Liver (tissue), 9 donors: Measurements from ENCODE around the gene UBAP1L. TPM values are rescaled to one million over a fixed set of nuclear protein-coding genes. Genes with fewer than 3 reads are reported as not detected.

Source experiments
- DNase-seq: peaks from one replicate; pipeline ENCODE4 v3.0.0-alpha.2; 2017; ENCODE audit warnings: low spot score
- H3K27ac ChIP-seq, 2 donors: one replicate each; pipeline ENCODE4 v1.7.0; 2013; ENCODE audit warnings: inconsistent platforms in 2 of 2, low read length in 2 of 2, control low read depth in 1 of 2, low read depth in 1 of 2, mild to moderate bottlenecking in 1 of 2
- H3K27me3 ChIP-seq, 4 donors: one replicate each; pipeline versions ENCODE4 v1.6.1 to v1.7.0; 2013; ENCODE audit warnings: low read length in 3 of 4, inconsistent platforms in 1 of 4, mild to moderate bottlenecking in 1 of 4, moderate library complexity in 1 of 4; ENCODE audit not compliant: control insufficient read depth in 4 of 4, insufficient read depth in 4 of 4
- H3K36me3 ChIP-seq, 4 donors: one replicate each; pipeline versions ENCODE4 v1.6.1 to v1.7.0; 2013; ENCODE audit warnings: low read length in 3 of 4, mild to moderate bottlenecking in 3 of 4, low read depth in 1 of 4, moderate library complexity in 1 of 4; ENCODE audit not compliant: control insufficient read depth in 4 of 4, insufficient read depth in 3 of 4
- H3K4me1 ChIP-seq, 4 donors: one replicate each; pipeline versions ENCODE4 v1.6.1 to v1.7.0; 2013; ENCODE audit warnings: low read length in 3 of 4, mild to moderate bottlenecking in 3 of 4, moderate library complexity in 1 of 4; ENCODE audit not compliant: control insufficient read depth in 4 of 4, insufficient read depth in 4 of 4
- H3K4me3 ChIP-seq, 3 donors: one replicate each; pipeline versions ENCODE4 v1.6.1 to v1.7.0; 2013; ENCODE audit warnings: low read length in 3 of 3, control low read depth in 1 of 3, low read depth in 1 of 3, mild to moderate bottlenecking in 1 of 3
- H3K9ac ChIP-seq, 2 donors: one replicate each; pipeline ENCODE4 v1.7.0; 2013; ENCODE audit warnings: low read length in 2 of 2, mild to moderate bottlenecking in 2 of 2, moderate library complexity in 2 of 2, control low read depth in 1 of 2, low read depth in 1 of 2
- H3K9me3 ChIP-seq, 4 donors: one replicate each; pipeline versions ENCODE4 v1.6.1 to v1.7.0; 2013; ENCODE audit warnings: low read length in 3 of 4; ENCODE audit not compliant: control insufficient read depth in 4 of 4
- ATF3 ChIP-seq: IDR thresholded peaks from 2 replicates; pipeline ENCODE4 v1.6.1; 2016; ENCODE audit warnings: antibody characterized with exemption
- EGR1 ChIP-seq, 2 donors: IDR thresholded peaks; 2 replicates each; pipeline ENCODE4 v1.6.1; 2016 to 2018; ENCODE audit warnings: antibody characterized with exemption in 2 of 2, low read depth in 2 of 2
- FOXA1 ChIP-seq: IDR thresholded peaks from 2 replicates; pipeline ENCODE4 v1.6.1; 2016; ENCODE audit warnings: antibody characterized with exemption
- FOXA2 ChIP-seq: IDR thresholded peaks from 2 replicates; pipeline ENCODE4 v1.6.1; 2016; ENCODE audit warnings: antibody characterized with exemption
- GABPA ChIP-seq, 2 donors: IDR thresholded peaks in 1 of 2; conservative IDR thresholded peaks in 1 of 2; 2 replicates each; pipeline ENCODE4 v1.6.1; 2016; ENCODE audit warnings: antibody characterized with exemption in 2 of 2, mild to moderate bottlenecking in 1 of 2, moderate library complexity in 1 of 2
- HNF4A ChIP-seq, 2 donors: conservative IDR thresholded peaks; 2 replicates each; pipeline ENCODE4 v1.6.1; 2016; ENCODE audit warnings: antibody characterized with exemption in 2 of 2, mild to moderate bottlenecking in 2 of 2
- HNF4G ChIP-seq: IDR thresholded peaks from 2 replicates; pipeline ENCODE4 v1.6.1; 2016; ENCODE audit warnings: antibody characterized with exemption
- JUND ChIP-seq, 2 donors: IDR thresholded peaks; 2 replicates each; pipeline ENCODE4 v1.6.1; 2016; ENCODE audit warnings: antibody characterized with exemption in 2 of 2
- MAX ChIP-seq: IDR thresholded peaks from 2 replicates; pipeline ENCODE4 v1.6.1; 2016; ENCODE audit warnings: antibody characterized with exemption
- NR2F2 ChIP-seq: IDR thresholded peaks from 2 replicates; pipeline ENCODE4 v1.6.1; 2016; ENCODE audit warnings: antibody characterized with exemption
- RAD21 ChIP-seq, 2 donors: IDR thresholded peaks; 2 replicates each; pipeline ENCODE4 v1.6.1; 2016; ENCODE audit warnings: antibody characterized with exemption in 2 of 2, mild to moderate bottlenecking in 2 of 2
- REST ChIP-seq: IDR thresholded peaks from 2 replicates; pipeline ENCODE4 v1.6.1; 2016; ENCODE audit warnings: antibody characterized with exemption, mild to moderate bottlenecking
- RXRA ChIP-seq, 2 donors: IDR thresholded peaks; 2 replicates each; pipeline ENCODE4 v1.6.1; 2017 to 2018; ENCODE audit warnings: antibody characterized with exemption in 2 of 2, mild to moderate bottlenecking in 1 of 2
- SP1 ChIP-seq: IDR thresholded peaks from 2 replicates; pipeline ENCODE4 v1.6.1; 2018; ENCODE audit warnings: antibody characterized with exemption, mild to moderate bottlenecking
- TAF1 ChIP-seq: conservative IDR thresholded peaks from 2 replicates; pipeline ENCODE4 v1.6.1; 2016; ENCODE audit warnings: antibody characterized with exemption, mild to moderate bottlenecking
- YY1 ChIP-seq: IDR thresholded peaks from 2 replicates; pipeline ENCODE4 v1.6.1; 2016; ENCODE audit warnings: antibody characterized with exemption, mild to moderate bottlenecking
- WGBS: extraction: QIAGEN DNeasy Blood & Tissue Kit; methylation state at CpG from one replicate; pipeline ENCODE4 v1.1.7; 2013; 5-methylcytosine and 5-hydroxymethylcytosine counted together
- polyA plus RNA-seq, 2 donors: library from polyadenylated mRNA; stranded (reverse) in 1 of 2; unstranded in 1 of 2; fragments of 200-250 nt in 1 of 2; fragments of >200 nt in 1 of 2; fragmentation: Nextera tagmentation in 1 of 2; extraction: Ambion mirVana in 1 of 2; gene quantifications; one replicate each; pipeline versions ENCODE4 v1.2.1 to v1.2.3, GENCODE V29; 2013 to 2015
- total RNA-seq, 2 donors: library from RNA; depleted of rRNA; stranded (reverse); fragments of >200 nt; gene quantifications; one replicate each; pipeline ENCODE4 v1.2.3, GENCODE V29; 2014
- TF ChIP-seq, protein P1 (sequence below): IDR thresholded peaks from 2 replicates; pipeline ENCODE4 v1.6.1; 2016; ENCODE audit warnings: antibody characterized with exemption
- TF ChIP-seq, protein P2 (sequence below): fragments of 150-350 bp; IDR thresholded peaks from 2 replicates; pipeline ENCODE4 v1.5.1; 2017; ENCODE audit warnings: improper control_type of control experiment, low read depth, low read length; ENCODE audit not compliant: missing input control
- donor health status: healthy.
- donor health status: healthy.
- donor health status: healthy.
- donor health status: healthy.
- donor health status: healthy.

The UBAP1L gene
- total and polyA plus RNA-seq, 4 donors: 0.57 to 6.9 (median 0.90) TPM

GRCh38 chr15:65147902-65148301 is 32.9 kb upstream of the UBAP1L start:
- no peak overlapping the region for H3K9ac ChIP-seq
- H3K27me3 ChIP-seq: no peaks in the 10 kb centered on the region
- no peaks in the 10 kb centered on the region for H3K9me3 ChIP-seq
- H3K36me3 ChIP-seq: peaks cover 4 to 37% (median 24%) of the 10 kb centered on the region in 4 donors
- no peak for DNase-seq
- 65% methylated on average over 3 of the region's 3 CpGs for WGBS
- TF ChIP-seq RAD21 (IDR thresholded peaks at IDR 0.05) (no peak), MAX (no peak), HNF4G (no peak), EGR1 (IDR thresholded peaks at IDR 0.05; ENCODE audit: low read depth in 2 of 2) (no peak), ATF3 (no peak), YY1 (no peak), SP1 (no peak), NR2F2 (no peak), HNF4A (conservative IDR thresholded peaks at IDR 0.05) (no peak), RXRA (IDR thresholded peaks at IDR 0.05) (no peak), REST (no peak), TAF1 (no peak), GABPA (IDR thresholded peaks at IDR 0.05 in 1 of 2, conservative IDR thresholded peaks at IDR 0.05 in 1 of 2) (no peak), FOXA2 (no peak), FOXA1 (no peak), JUND (IDR thresholded peaks at IDR 0.05) (no peak)
- TF ChIP-seq, protein P1, sequence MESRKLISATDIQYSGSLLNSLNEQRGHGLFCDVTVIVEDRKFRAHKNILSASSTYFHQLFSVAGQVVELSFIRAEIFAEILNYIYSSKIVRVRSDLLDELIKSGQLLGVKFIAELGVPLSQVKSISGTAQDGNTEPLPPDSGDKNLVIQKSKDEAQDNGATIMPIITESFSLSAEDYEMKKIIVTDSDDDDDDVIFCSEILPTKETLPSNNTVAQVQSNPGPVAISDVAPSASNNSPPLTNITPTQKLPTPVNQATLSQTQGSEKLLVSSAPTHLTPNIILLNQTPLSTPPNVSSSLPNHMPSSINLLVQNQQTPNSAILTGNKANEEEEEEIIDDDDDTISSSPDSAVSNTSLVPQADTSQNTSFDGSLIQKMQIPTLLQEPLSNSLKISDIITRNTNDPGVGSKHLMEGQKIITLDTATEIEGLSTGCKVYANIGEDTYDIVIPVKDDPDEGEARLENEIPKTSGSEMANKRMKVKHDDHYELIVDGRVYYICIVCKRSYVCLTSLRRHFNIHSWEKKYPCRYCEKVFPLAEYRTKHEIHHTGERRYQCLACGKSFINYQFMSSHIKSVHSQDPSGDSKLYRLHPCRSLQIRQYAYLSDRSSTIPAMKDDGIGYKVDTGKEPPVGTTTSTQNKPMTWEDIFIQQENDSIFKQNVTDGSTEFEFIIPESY: no peak
- TF ChIP-seq, protein P2, sequence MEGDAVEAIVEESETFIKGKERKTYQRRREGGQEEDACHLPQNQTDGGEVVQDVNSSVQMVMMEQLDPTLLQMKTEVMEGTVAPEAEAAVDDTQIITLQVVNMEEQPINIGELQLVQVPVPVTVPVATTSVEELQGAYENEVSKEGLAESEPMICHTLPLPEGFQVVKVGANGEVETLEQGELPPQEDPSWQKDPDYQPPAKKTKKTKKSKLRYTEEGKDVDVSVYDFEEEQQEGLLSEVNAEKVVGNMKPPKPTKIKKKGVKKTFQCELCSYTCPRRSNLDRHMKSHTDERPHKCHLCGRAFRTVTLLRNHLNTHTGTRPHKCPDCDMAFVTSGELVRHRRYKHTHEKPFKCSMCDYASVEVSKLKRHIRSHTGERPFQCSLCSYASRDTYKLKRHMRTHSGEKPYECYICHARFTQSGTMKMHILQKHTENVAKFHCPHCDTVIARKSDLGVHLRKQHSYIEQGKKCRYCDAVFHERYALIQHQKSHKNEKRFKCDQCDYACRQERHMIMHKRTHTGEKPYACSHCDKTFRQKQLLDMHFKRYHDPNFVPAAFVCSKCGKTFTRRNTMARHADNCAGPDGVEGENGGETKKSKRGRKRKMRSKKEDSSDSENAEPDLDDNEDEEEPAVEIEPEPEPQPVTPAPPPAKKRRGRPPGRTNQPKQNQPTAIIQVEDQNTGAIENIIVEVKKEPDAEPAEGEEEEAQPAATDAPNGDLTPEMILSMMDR: no peak
- no peak overlapping the region for H3K4me3 ChIP-seq
- H3K27ac ChIP-seq: no peak overlapping the region
- H3K4me1 ChIP-seq: peaks cover 0 to 6% (median 2%) of the 10 kb centered on the region in 4 donors
